ENCODE results near the gene TMEM60.

DNA sequence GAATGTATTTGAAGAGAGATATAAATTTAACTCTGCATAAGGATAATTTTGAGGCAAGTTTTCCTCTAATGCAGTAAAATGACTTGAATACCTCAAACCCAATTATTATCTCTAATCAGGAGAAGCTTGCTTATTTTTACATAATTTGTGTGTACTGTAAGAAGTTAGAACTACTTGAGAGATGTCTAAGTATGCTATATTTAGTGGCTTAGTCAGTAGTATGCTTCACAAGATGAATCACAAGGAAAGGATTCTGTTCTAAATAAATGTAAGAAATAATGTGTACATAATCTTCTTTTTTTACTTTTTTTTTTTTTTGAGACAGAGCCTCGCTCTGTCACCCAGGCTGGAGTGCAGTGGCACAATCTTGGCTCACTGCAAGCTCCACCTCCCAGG, 14.1 kb upstream of the TMEM60 start:
- TF ChIP-seq POLR2A (IDR thresholded peaks at IDR 0.05) (no peak), POLR2AphosphoS5 (IDR thresholded peaks at IDR 0.05) (no peak)
- TF ChIP-seq, protein P1, sequence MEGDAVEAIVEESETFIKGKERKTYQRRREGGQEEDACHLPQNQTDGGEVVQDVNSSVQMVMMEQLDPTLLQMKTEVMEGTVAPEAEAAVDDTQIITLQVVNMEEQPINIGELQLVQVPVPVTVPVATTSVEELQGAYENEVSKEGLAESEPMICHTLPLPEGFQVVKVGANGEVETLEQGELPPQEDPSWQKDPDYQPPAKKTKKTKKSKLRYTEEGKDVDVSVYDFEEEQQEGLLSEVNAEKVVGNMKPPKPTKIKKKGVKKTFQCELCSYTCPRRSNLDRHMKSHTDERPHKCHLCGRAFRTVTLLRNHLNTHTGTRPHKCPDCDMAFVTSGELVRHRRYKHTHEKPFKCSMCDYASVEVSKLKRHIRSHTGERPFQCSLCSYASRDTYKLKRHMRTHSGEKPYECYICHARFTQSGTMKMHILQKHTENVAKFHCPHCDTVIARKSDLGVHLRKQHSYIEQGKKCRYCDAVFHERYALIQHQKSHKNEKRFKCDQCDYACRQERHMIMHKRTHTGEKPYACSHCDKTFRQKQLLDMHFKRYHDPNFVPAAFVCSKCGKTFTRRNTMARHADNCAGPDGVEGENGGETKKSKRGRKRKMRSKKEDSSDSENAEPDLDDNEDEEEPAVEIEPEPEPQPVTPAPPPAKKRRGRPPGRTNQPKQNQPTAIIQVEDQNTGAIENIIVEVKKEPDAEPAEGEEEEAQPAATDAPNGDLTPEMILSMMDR (IDR thresholded peaks at IDR 0.05): no peak
